Kasumi-1 (cell line): ENCODE measurements around the gene HOXC9.
A peak's percentile ranks its signal among the peaks of the same experiment; 100 is the strongest.

Experiments used
- DNase-seq, 2 experiments: peaks; one replicate each; lab custom pipeline; 2025; lab: John Stamatoyannopoulos, UW

The HOXC9 gene

GRCh38 chr12:54000116-54001114 lies at the start of gene HOXC9:
Gene HOXC9, plus strand, starts transcription at chr12:54000161. Its CDS starts 28 bp downstream, at chr12:54000189.
- DNase-seq = no peak

- no peak for DNase-seq
These were observed 49.6 kb upstream of the HOXC9 start for GRCh38 chr12:53950437-53950773.

DNA sequence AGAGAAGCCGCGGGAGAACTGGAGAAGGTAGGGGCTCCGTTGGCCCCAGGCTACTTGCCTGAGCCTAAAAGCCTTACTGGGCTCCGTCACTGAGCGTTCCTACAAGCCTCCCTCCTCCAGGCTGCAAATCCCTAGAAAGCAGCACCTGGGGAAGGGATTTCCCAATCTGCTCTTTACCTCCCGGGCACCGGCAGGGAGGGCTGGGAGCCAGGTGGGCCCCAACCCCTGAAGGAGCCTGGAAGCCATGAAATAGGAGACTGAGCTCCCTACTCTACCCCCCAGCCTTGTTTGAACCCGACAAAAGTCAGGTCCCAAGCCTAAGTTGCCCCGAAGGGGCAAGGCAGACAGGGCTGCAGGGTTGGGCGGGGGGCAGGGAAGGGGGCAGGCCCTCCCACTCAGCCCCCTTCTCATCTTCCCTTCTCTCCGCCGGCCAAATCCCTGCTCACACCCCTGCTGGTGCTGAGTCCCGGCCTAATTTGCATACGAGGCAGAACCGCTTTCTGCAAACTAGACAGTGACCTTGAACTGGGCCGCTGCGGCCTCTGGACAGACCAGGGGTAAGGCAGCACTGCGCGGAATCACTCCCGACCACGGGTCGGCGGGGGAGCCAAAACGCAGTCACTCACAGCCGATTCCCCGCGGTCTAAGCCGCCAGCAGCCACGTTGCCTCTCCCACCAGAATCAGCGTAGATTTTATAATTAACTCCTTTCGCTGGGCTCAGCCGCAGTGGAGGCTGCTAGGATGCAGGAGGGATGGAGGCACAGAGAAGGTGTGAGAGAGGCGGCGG lies 49.0 kb upstream of the HOXC9 start:
- DNase-seq = no peak

GRCh38 chr12:53951577-53952334 lies 48.2 kb upstream of the HOXC9 start:
- DNase-seq = no peak

- DNase-seq = no peak
These were observed 47.6 kb upstream of the HOXC9 start for GRCh38 chr12:53952335-53952694.

DNA sequence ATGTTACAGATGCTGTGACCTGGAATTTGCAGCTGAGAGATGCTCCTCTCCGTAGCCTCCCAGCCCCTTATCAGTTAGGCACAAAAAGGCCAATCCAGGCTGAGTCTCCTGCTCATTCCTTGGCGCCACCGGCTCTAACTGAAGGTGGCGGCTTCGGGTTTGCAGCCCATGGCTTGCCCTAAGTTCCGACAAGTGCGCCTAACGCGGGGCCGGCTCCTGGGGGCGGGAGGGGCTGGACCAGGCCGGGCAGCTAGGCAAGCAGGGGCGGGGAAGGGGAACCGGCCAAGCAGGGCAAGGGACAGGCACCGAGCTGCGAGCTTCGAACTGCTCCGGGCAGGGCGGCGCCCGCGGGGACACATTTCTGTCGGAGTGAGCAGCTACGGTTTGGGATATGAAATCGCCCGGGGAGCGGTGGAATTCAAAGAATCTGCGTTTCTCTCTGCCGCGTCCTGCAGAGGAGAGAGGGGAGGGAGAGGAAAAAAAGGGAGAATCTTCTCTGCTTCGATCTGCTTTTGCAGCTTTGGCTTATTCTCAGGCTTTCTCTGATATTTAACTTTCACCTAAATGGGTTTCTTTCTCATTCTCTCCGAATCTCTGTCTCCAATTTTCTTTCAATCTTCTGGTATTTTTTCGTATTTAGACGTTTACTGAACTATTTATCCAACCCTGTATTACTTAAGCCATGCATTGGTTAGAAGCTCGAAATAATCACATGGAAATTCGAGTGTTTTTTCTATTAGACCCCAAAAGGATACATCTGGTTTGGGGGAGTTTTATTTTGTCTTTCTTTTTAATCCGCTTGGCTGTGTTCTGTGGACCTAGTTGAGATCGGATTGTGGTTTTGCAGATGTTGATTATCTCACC lies 46.9 kb upstream of the HOXC9 start:
- DNase-seq = no peak

DNA sequence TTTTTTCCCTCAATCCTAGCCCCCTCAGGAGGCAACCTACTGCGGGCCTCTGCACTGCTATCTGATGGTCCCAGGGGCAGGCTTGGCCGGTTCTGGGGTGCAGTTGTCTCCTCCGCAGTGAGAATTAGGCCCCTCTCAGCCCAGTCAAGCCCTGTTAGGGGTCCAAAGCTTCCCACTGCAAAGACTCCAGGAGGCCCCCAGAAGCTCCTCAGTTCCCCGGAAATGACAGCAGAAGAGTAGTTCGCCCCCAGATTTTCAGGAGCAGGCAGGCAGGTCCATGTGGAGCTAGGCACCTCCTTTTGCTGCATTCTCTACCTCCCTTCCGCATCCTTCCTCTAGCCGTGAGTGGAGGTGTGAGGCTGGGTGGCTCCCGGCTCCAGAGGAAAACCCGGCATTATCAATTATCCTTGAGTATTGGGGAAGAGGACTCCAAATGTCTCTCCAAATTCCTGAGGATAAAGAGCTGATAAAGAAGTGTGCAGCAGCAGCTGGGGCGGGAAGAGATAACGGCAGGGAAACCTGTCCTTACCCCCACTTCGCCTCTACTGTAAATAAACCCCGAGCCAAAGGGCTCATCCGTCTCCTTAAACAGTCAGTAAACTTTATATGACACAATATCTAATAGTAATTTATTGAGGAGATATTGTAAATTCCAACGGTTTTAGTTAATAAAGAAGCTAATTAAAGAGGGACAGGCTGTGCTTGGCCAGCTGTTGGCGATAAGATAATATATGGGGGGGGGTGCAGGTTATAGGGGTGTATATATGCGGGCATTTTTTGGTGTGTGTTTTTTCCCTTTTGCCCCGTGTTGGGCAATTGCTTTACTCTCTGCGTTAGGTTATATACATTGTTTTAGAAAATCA lies 45.9 kb upstream of the HOXC9 start:
- no peak for DNase-seq

DNA sequence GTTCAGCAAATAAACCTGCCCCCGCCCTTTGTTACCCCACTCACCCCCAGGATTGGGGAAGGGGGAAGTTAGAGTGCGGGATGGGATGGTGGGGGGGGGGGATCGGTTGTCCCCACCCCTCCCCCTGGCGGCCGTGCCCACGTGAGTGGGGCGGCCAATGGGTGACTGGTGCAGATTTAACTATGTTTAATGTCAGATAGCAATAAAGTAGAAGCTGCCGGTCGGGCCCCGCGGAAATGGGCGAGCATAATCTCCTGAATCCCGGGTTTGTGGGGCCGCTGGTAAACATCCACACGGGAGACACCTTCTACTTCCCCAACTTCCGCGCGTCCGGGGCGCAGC lies 45.3 kb upstream of the HOXC9 start, which contains the start of gene HOXC12:
TSS of gene HOXC12 (plus strand) at position 210 of the 342 bp plus-strand sequence. CDS start at position 237, 27 bp downstream.
- DNase-seq = no peak

GRCh38 chr12:53955036-53955775 lies 44.8 kb upstream of the HOXC9 start:
- DNase-seq = no peak

- no peak for DNase-seq
These were observed 44.1 kb upstream of the HOXC9 start for GRCh38 chr12:53955776-53956250.

DNA sequence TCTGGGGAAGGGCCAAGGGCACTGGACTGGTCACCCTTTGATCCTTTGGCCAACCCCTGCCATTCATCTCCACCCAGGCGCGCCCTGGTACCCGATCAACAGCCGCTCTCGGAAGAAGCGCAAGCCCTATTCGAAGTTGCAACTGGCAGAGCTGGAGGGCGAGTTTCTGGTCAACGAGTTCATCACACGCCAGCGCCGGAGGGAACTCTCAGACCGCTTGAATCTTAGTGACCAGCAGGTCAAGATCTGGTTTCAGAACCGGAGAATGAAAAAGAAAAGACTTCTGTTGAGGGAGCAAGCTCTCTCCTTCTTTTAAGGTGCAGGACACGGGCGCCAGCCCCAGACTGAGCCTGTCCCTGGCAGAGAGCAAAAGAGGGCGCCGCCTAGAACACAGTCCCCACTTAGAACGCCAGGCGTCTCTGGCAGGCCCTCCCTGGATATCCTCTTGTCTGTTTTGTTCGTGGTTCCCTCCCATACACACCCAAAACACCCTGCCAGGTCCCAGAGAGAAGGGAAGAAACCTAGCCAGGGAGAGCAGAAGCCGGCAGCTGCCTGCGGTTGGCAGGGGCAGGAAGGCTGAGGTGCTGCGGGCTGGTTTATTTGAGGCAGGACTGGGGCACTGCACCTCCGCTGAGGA lies 43.6 kb upstream of the HOXC9 start:
- DNase-seq = peak in 1 of 2 experiments; percentile 7

- DNase-seq = no peak
These were observed 42.9 kb upstream of the HOXC9 start for GRCh38 chr12:53956914-53957536.

DNA sequence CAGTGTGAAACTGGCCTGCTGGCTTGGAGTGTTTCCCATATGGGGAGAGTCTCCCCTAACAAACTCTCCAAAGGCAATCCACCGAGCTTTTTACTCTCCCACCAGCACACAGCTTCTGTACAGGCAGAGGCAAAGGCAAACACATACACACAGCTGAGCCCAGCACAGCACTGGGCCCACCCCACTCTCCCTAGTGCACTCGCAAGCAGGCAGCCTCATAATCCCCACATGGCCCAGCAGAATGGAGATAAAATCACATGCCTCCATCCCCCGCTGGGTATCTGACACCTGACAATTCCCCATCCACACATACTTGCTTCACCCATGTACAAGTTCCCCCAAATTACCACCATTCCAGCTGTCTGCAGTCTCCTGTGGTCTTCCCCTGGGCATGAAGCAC lies 41.8 kb upstream of the HOXC9 start:
- DNase-seq = no peak

DNA sequence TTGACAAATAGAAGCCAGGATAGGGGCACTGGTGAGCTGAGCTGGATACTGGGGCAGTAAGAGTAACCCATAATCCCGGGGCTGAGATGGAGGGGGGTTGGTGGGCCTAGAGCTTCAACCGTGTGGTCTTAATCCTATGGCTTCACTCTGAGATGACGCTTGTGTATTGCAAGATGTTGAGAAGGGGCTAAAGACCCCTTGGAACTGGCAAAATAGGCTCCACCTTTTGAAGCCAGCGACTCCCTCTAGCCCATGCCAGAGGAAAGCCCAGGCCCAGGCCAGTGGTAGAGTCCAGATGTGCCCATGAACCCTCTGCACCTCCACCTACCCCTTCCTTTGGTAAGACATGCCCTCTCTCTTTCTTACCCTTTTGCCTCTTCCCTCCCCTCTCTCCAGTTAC lies 40.6 kb upstream of the HOXC9 start:
- no peak for DNase-seq

- DNase-seq = no peak
These were observed 39.6 kb upstream of the HOXC9 start for GRCh38 chr12:53960187-53961024.

DNA sequence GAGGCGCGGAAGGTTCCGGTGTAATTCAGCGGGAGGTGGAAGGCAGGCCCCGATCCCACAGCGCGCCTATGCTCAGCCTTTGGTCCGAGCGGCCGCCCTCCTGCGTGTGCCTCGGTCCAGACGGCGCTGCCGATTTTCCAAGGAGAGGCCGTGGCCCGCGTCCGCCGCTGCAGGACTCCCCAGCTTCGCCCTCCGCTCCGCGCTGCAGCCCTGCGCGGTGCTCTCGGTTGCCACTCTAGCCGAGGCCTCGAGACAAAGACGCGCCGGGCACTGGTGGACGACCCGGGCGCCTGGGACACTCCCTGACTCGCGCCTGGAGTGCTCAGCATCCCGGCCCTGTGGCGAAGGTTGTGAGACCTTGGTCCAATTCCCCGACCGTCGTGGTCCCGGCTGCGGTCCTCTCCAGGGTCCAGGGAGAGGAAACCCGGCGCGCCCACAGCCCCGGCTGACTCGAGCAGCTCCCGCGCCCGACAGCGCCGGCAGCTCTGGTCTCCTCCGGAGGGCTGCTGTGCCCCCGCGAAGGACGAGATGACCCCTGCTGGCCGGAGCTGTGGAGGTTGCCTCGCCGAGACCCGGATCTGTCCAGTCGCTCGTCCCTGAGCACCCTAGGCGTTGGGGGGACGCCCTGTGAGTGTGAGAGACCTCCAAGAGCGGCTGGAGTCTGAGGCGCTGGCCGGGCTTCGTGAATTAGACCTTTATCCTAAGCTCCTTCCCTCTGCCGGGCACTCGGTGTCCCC lies 38.8 kb upstream of the HOXC9 start:
- DNase-seq = no peak

DNA sequence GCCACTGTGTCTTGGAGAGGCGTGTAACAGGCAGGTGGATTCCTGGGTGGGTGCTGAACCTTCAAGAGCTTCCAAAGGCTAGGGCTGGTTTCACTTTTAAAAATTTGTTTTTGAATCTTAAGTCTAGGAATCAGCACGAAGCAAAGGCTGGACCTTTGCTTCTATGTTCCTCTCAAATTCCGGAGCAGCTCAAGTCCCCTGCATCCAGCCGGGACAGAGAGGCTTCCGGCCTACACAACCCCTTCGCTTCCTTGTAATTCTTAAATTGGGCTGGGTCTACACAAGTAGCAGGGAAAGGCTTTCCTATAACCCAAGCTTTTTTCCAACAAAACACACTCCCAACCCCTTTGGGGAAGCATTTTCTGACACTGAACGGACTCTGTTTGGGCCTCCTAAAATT lies 37.0 kb upstream of the HOXC9 start:
- DNase-seq = no peak
